ENCODE measurements around the gene ANG. TPM values are rescaled to one million over a fixed set of nuclear protein-coding genes. Genes with fewer than 3 reads are reported as not detected.
"Not testable (repeated sequence)": the region's sequence is repeated elsewhere in the genome, so short reads cannot be mapped to it uniquely, and the experiment has no call there.

ANG gene
- total RNA-seq, 6 donors from 2014 or later: 16.8 to 47.4 (median 29.5) TPM

GRCh38 chr14:20662968-20663732, 25.4 kb upstream of the ANG start:
- DNase-seq: peak in 1 of 2 donors; percentile 82
- peak overlapping the region in 3 of 4 donors; percentile 22 to 35 (median 33) for H3K4me3 ChIP-seq

DNA sequence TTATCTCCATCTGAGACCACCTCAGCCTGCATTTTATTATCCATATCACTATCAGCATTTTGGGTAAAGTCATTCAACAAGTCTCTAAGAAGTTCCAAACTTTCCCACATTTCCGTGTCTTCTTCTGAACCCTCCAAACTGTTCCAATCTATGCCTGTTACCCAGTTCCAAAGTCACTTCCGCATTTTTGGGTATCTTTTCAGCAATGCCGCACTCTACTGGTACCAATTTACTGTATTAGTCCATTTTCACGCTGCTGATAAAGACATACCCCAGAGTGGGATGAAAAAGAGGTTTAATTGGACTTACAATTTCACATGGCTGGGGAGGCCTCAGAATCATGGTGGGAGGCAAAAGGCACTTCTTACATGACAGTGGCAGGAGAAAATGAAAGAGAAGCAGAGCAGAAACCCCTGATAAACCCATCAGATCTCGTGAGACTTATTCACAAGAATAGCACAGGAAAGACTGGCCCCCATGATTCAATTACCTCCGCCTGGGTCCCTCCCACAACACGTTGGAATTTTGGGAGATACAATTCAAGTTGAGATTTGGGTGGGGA, 22.1 kb upstream of the ANG start:
- H3K36me3 ChIP-seq, H3K27me3 ChIP-seq: not testable (repeated sequence)

More at GRCh38 chr14:20662968-20663732, 25.4 kb upstream of the ANG start:
- Histone ChIP-seq H3K9me3 (no peaks in the 10 kb centered on the region), H3K27ac (no peak overlapping the region), H3K4me1 (peaks cover 10 to 14% (median 11%) of the 10 kb centered on the region in 4 donors), H3K36me3 (no peaks in the 10 kb centered on the region), H3K27me3 (peaks cover 0 to 11% (median 4%) of the 10 kb centered on the region in 4 donors)
- 3 to 5% methylated on average over 28 to 31 of the region's 31 CpGs for WGBS, 2 donors
- ATAC-seq (ENCODE audit: low FRiP score in 2 of 2): peak; percentile 75 to 79
- TF ChIP-seq CTCF (IDR thresholded peaks at IDR 0.05) (peak; percentile 57 to 76 (median 65)), POLR2AphosphoS5 (IDR thresholded peaks at IDR 0.05) (peak in 1 of 2 donors; percentile 32), EP300 (IDR thresholded peaks at IDR 0.05) (no peak), POLR2A (IDR thresholded peaks at IDR 0.05) (no peak)

GRCh38 chr14:20667957-20668356, 20.6 kb upstream of the ANG start:
- 45 to 53% methylated on average over 2 of the region's 2 CpGs for WGBS, 2 donors
- ATAC-seq (ENCODE audit: low FRiP score in 2 of 2) (no peak), DNase-seq (no peak)
- no peak overlapping the region for H3K4me3 ChIP-seq
- peaks cover 8 to 10% (median 8%) of the 10 kb centered on the region in 4 donors for H3K4me1 ChIP-seq
- no peaks in the 10 kb centered on the region for H3K36me3 ChIP-seq
- no peak overlapping the region for H3K27ac ChIP-seq
- peaks cover 0 to 4% (median 0%) of the 10 kb centered on the region in 4 donors for H3K27me3 ChIP-seq
- TF ChIP-seq CTCF (IDR thresholded peaks at IDR 0.05) (no peak), EP300 (IDR thresholded peaks at IDR 0.05) (no peak), POLR2AphosphoS5 (IDR thresholded peaks at IDR 0.05) (no peak), POLR2A (IDR thresholded peaks at IDR 0.05) (no peak)
- H3K9me3 ChIP-seq: no peaks in the 10 kb centered on the region

More for the DNA sequence above, 22.1 kb upstream of the ANG start:
- not testable (repeated sequence) for ATAC-seq (ENCODE audit: low FRiP score in 2 of 2); H3K4me3 ChIP-seq; H3K9me3 ChIP-seq; DNase-seq; H3K27ac ChIP-seq
- 73 to 80% methylated on average over 7 of the region's 7 CpGs for WGBS, 2 donors
- peaks cover 10 to 14% (median 11%) of the 10 kb centered on the region in 4 donors for H3K4me1 ChIP-seq

DNA sequence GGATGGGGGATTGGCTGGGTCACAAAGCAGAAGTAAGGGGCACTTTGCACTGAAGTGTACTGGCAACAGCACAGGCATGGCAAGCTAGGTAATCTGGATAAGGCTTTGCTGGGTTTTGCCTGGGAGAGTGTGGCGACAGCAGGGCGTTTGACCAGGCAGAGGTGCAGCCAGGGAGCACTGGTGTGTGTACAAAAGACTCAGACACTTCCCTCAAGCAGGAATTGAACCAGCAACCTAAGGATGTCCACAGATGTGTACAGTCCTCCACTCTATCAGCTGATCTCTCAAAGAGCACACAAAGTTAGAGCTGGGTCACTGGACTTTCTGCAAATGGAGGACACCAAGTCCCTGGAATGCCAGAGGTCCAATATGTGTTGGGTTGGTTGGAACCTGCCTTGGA, 19.6 kb upstream of the ANG start:
- Histone ChIP-seq H3K27me3 (no peaks in the 10 kb centered on the region), H3K27ac (no peak overlapping the region), H3K9me3 (no peaks in the 10 kb centered on the region), H3K36me3 (no peaks in the 10 kb centered on the region), H3K4me3 (no peak overlapping the region), H3K4me1 (no peaks in the 10 kb centered on the region)
- DNase-seq (no peak), ATAC-seq (ENCODE audit: low FRiP score in 2 of 2) (no peak)
- no peak for TF ChIP-seq CTCF (IDR thresholded peaks at IDR 0.05)
- TF ChIP-seq POLR2AphosphoS5 (IDR thresholded peaks at IDR 0.05): no peak
- no peak for TF ChIP-seq EP300 (IDR thresholded peaks at IDR 0.05)
- TF ChIP-seq POLR2A (IDR thresholded peaks at IDR 0.05): no peak
- WGBS, 2 donors: 86 to 96% methylated on average over 2 of the region's 2 CpGs

DNA sequence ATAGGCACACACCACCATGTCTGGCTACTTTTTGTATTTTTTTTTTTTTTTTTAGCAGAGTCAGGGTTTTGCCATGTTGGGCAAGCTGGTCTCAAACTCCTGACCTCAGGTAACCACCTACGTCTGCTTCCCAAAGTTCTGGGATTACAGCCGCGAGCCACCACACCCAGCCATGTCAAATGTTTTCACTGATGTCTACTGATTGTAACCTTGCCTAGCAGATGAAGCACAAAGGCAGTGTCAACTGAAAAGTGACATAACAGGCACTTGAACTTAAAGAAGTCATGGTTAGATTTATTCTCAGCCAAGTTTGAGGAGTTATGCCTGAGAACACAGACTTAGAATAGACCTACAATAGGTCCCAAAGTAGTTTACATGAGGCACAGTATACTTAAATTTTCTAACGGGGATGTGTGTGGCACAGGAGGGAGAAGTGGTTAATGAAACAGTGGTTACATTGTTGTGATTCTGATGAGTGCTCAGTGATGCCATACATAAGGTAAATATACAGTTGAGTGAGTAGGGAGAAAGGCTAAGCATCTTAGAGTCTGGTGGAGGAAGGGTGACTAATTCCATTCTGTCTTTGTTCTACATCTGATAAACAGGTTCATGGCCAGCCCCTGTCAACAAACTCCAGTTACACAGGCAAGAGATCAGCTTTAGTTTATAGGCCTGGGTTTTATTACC, 16.8 kb upstream of the ANG start:
- Histone ChIP-seq H3K27me3 (no peaks in the 10 kb centered on the region), H3K36me3 (no peaks in the 10 kb centered on the region), H3K27ac (no peak overlapping the region), H3K4me3 (no peak overlapping the region), H3K4me1 (no peaks in the 10 kb centered on the region), H3K9me3 (no peaks in the 10 kb centered on the region)
- DNase-seq (no peak), ATAC-seq (ENCODE audit: low FRiP score in 2 of 2) (no peak)
- 73 to 76% methylated on average over 4 of the region's 4 CpGs for WGBS, 2 donors
- no peak for TF ChIP-seq POLR2AphosphoS5 (IDR thresholded peaks at IDR 0.05)
- TF ChIP-seq POLR2A (IDR thresholded peaks at IDR 0.05): no peak
- no peak for TF ChIP-seq CTCF (IDR thresholded peaks at IDR 0.05)
- TF ChIP-seq EP300 (IDR thresholded peaks at IDR 0.05): no peak
